ENCODE data around the gene RAB35.

Gene RAB35

GRCh38 chr12:120094485-120094884 is 22.1 kb downstream of the RAB35 start:
- TF ChIP-seq SIN3A (IDR thresholded peaks at IDR 0.05; ENCODE audit: borderline replicate concordance, insufficient read depth, low read length) (no peak), POLR2AphosphoS5 (IDR thresholded peaks at IDR 0.05; ENCODE audit: low read depth, low read length) (no peak), FOXP2 (optimal IDR thresholded peaks at IDR 0.05; ENCODE audit: borderline replicate concordance, extremely low read depth, extremely low read length, insufficient read depth) (no peak), TAF1 (IDR thresholded peaks at IDR 0.05; ENCODE audit: borderline replicate concordance, insufficient read depth, low read length) (no peak), REST (IDR thresholded peaks at IDR 0.05; ENCODE audit: insufficient read depth in 1 of 2, low read depth in 2 of 2, low read length in 2 of 2) (no peak)

- no peak for TF ChIP-seq TAF1 (IDR thresholded peaks at IDR 0.05; ENCODE audit: borderline replicate concordance, insufficient read depth, low read length)
- TF ChIP-seq REST (IDR thresholded peaks at IDR 0.05; ENCODE audit: insufficient read depth in 1 of 2, low read depth in 2 of 2, low read length in 2 of 2): no peak
- TF ChIP-seq SIN3A (IDR thresholded peaks at IDR 0.05; ENCODE audit: borderline replicate concordance, insufficient read depth, low read length): no peak
- no peak for TF ChIP-seq FOXP2 (optimal IDR thresholded peaks at IDR 0.05; ENCODE audit: borderline replicate concordance, extremely low read depth, extremely low read length, insufficient read depth)
- no peak for TF ChIP-seq POLR2AphosphoS5 (IDR thresholded peaks at IDR 0.05; ENCODE audit: low read depth, low read length)
These were observed 22.8 kb downstream of the RAB35 start for GRCh38 chr12:120093592-120094355.

GRCh38 chr12:120093336-120093591 is 23.3 kb downstream of the RAB35 start:
- TF ChIP-seq TAF1 (IDR thresholded peaks at IDR 0.05; ENCODE audit: borderline replicate concordance, insufficient read depth, low read length) (no peak), POLR2AphosphoS5 (IDR thresholded peaks at IDR 0.05; ENCODE audit: low read depth, low read length) (no peak), SIN3A (IDR thresholded peaks at IDR 0.05; ENCODE audit: borderline replicate concordance, insufficient read depth, low read length) (no peak), FOXP2 (optimal IDR thresholded peaks at IDR 0.05; ENCODE audit: borderline replicate concordance, extremely low read depth, extremely low read length, insufficient read depth) (no peak), REST (IDR thresholded peaks at IDR 0.05; ENCODE audit: insufficient read depth in 1 of 2, low read depth in 2 of 2, low read length in 2 of 2) (no peak)

- no peak for TF ChIP-seq POLR2AphosphoS5 (IDR thresholded peaks at IDR 0.05; ENCODE audit: low read depth, low read length)
- no peak for TF ChIP-seq REST (IDR thresholded peaks at IDR 0.05; ENCODE audit: insufficient read depth in 1 of 2, low read depth in 2 of 2, low read length in 2 of 2)
- no peak for TF ChIP-seq SIN3A (IDR thresholded peaks at IDR 0.05; ENCODE audit: borderline replicate concordance, insufficient read depth, low read length)
- no peak for TF ChIP-seq FOXP2 (optimal IDR thresholded peaks at IDR 0.05; ENCODE audit: borderline replicate concordance, extremely low read depth, extremely low read length, insufficient read depth)
- TF ChIP-seq TAF1 (IDR thresholded peaks at IDR 0.05; ENCODE audit: borderline replicate concordance, insufficient read depth, low read length): no peak
These were observed 23.8 kb downstream of the RAB35 start for GRCh38 chr12:120092551-120093335.

All from PFSK-1 (cell line).